ENCODE measurements around the gene MDFIC2. TPM values are rescaled to one million over a fixed set of nuclear protein-coding genes. Genes with fewer than 3 reads are reported as not detected.

The MDFIC2 gene
- total RNA-seq, 2 experiments from 2014 or later, result not detected

DNA sequence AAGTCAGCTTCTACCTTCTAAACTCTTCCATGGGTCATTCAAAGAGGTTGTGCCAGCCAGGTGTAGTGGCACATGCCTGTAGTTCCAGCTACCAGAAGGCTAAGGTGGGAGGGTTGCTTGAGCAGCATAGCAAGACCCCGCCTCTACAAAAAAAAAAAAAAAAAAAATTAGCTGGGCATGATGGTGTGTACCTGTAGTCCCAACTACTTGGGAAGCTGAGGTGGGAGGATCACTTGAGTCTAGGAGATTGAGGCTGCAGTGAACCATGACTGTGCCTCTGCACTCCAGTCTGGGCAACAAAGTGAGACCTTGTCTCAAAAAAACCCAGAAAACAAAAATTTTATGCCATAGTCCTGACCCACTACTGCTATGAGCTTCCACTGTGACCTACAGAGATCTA is 126.8 kb downstream of the MDFIC2 start:
- H3K27ac Mint-ChIP-seq, result no peak overlapping the region
- ATAC-seq (no peak), DNase-seq (no peak)
- H3K9me3 Mint-ChIP-seq (ENCODE audit: low read depth), result no peaks in the 10 kb centered on the region
- H3K27me3 Mint-ChIP-seq, result no peaks in the 10 kb centered on the region
- no peaks in the 10 kb centered on the region for H3K36me3 Mint-ChIP-seq
- no peaks in the 10 kb centered on the region for H3K4me1 Mint-ChIP-seq
- CTCF ChIA-PET, result no interaction called here
- no peak overlapping the region for H3K4me3 Mint-ChIP-seq

DNA sequence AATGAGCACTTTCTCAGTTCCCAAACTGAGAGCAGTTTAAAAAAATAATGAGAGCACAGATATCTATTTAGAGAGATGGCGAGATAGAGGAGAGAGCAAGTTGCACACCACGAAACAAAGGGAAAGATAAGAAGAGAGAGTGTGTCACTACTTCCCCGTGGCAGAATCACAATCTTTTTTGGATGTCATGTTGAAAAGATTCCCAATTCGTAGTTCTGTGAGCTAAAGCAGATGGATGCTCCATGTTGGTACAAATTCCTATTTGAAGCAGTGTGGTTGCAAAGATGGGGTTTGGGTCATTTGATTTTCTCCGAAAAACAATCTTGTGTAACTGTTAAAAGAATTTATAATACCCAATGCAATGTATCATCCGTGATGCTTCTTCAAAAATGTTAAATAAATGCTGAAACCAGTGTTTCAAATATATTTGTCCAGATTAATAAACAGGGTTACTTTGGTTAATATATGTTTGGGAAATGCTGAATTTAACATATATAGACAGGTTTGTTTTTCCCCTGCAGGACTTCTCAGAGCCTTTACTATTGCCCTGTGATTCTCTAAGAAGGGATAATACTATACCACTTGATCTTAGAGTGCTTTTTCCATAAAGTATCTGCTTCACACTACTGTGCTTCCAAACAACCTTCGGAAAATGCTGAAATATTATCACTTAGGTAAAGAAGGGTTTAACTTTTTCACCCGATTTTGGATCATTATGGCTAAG is 128.5 kb downstream of the MDFIC2 start:
- H3K4me3 Mint-ChIP-seq, result no peak overlapping the region
- H3K27me3 Mint-ChIP-seq, result no peaks in the 10 kb centered on the region
- CTCF ChIA-PET, result no interaction called here
- no peaks in the 10 kb centered on the region for H3K36me3 Mint-ChIP-seq
- H3K27ac Mint-ChIP-seq, result no peak overlapping the region
- ATAC-seq (no peak), DNase-seq (no peak)
- no peaks in the 10 kb centered on the region for H3K9me3 Mint-ChIP-seq (ENCODE audit: low read depth)
- H3K4me1 Mint-ChIP-seq, result no peaks in the 10 kb centered on the region

DNA sequence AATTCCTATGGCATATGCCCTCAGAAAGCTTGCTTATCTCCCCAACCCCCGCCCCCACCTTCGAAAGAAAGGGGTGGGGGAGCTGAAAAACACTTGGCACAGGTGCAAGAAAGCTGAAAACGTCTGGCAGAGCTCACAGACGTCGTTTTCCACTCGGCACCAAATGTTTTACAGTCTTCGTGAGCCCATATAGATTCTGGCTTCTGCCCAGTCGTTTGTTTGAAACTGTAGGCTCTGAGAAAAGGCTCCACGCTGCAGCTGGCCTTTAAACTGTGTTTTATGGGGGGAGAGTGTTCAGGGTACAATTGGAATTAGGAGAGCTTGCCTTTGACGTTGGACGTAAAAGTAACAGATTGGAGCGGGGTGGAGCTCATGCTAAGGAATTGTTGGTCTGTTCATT is 130.3 kb downstream of the MDFIC2 start:
- Mint-ChIP-seq H3K27me3 (no peaks in the 10 kb centered on the region), H3K9me3 (ENCODE audit: low read depth) (no peaks in the 10 kb centered on the region), H3K4me1 (no peaks in the 10 kb centered on the region), H3K4me3 (no peak overlapping the region), H3K36me3 (no peaks in the 10 kb centered on the region), H3K27ac (no peak overlapping the region)
- DNase-seq, result no peak
- no peak for ATAC-seq
- CTCF ChIA-PET, result no interaction called here

DNA sequence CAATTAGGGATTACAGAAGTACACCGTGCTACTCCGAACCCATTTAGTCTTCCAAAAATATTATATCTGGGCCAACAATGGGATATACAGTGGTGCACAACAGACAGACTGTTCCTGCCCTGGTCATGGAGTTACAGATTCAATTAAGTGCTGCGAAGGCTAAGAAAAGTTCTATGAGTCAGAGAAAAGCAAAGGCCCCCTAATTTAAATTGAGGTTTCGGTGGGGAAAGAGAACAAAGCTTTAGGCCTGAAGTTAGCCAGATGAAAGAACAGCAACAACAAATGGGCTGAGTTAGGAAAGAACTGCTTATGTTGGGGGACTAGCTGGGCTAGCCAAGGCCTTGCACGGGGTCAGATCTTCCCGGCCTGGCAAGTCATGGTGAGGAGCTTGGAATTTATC is 131.8 kb downstream of the MDFIC2 start:
- no peaks in the 10 kb centered on the region for H3K9me3 Mint-ChIP-seq (ENCODE audit: low read depth)
- ATAC-seq (no peak), DNase-seq (no peak)
- H3K27ac Mint-ChIP-seq, result no peak overlapping the region
- no peaks in the 10 kb centered on the region for H3K27me3 Mint-ChIP-seq
- no peak overlapping the region for H3K4me3 Mint-ChIP-seq
- H3K4me1 Mint-ChIP-seq, result no peaks in the 10 kb centered on the region
- CTCF ChIA-PET, result no interaction called here
- H3K36me3 Mint-ChIP-seq, result no peaks in the 10 kb centered on the region

DNA sequence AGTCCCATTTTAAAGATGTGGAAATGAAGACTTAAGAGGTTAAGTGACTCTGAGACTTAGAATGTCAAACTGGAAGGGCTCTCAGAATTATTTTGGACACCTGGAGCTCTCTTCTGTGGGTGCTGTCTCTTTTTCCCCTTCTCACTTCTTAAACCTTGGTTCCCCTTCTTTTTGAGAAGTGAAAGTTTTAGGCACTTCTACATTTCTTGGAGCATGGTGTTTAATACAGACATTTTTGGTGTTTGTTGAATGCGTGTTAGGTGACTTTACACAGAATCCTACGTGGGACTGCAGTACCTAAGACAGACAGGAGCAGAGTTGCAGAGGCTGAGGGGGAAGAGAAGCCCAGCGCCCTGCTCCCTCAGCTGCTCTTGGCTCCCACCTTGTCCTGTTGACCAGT is 133.3 kb downstream of the MDFIC2 start:
- H3K9me3 Mint-ChIP-seq (ENCODE audit: low read depth), result no peaks in the 10 kb centered on the region
- no peaks in the 10 kb centered on the region for H3K36me3 Mint-ChIP-seq
- H3K4me3 Mint-ChIP-seq, result no peak overlapping the region
- H3K4me1 Mint-ChIP-seq, result no peaks in the 10 kb centered on the region
- no peaks in the 10 kb centered on the region for H3K27me3 Mint-ChIP-seq
- no peak overlapping the region for H3K27ac Mint-ChIP-seq
- DNase-seq, result no peak
- CTCF ChIA-PET, result no interaction called here
- no peak for ATAC-seq

DNA sequence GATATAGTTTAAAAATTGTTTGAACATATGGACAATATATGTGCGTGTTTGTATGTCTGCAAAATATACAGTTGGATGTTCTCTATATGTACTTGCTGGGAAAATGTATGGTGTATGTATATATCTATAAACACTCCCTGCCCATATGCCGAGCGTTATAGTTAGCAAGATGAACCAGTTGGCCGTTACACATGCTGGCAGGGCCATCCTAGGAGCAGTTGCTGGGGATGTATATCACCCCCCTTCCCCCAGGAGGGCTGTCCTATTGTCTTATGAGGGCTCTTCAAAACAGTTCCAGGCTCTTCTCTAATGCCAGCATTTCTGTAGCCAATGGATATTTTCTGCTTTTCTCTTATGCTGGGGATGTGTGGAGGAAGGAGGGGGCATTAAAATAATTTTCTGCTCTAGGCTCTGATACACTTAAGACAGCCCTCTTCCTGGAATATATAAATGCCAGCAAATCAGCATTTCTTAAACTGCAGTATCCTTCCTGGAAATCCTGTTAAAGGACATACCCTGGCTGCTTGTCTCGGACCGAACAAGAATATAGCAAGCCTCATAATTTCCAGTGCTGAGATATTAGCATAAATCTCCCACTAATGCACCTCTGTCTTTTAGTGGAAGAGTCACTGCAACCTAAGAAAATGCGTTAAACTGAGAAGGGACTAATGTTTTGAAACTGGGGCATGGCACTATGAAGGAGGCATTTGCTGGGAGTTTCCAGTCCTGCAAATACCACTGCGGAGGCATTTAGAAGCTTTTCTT is 134.4 kb downstream of the MDFIC2 start:
- DNase-seq, result no peak
- H3K36me3 Mint-ChIP-seq, result no peaks in the 10 kb centered on the region
- no peak overlapping the region for H3K4me3 Mint-ChIP-seq
- no peak overlapping the region for H3K27ac Mint-ChIP-seq
- H3K4me1 Mint-ChIP-seq, result no peaks in the 10 kb centered on the region
- H3K9me3 Mint-ChIP-seq (ENCODE audit: low read depth), result no peaks in the 10 kb centered on the region
- CTCF ChIA-PET, result no interaction called here
- no peak for ATAC-seq
- H3K27me3 Mint-ChIP-seq, result no peaks in the 10 kb centered on the region

DNA sequence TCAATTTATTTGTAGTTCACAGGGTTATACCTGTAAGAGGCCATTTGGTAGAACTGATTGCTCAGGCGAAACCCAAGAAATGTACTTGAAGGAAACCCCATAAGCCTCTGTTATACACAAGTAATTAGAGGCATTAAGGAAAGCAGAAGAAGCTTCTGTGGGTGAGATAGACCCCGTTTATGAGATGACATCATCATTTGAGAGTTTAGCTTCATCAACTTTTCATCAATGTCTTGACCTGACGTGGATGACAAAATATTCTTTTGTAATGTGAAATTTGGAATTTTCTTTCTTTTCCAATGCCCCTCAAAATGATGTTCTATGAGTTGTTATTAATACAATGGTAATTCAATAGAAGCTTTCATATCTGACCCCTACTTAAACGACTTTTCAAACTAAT is 136.2 kb downstream of the MDFIC2 start:
- Mint-ChIP-seq H3K4me1 (no peaks in the 10 kb centered on the region), H3K27me3 (no peaks in the 10 kb centered on the region), H3K27ac (no peak overlapping the region), H3K4me3 (no peak overlapping the region), H3K9me3 (ENCODE audit: low read depth) (no peaks in the 10 kb centered on the region), H3K36me3 (no peaks in the 10 kb centered on the region)
- ATAC-seq (no peak), DNase-seq (no peak)
- CTCF ChIA-PET, result interaction anchor here (1.0 kb wide), 1 partner anchor 45 kb away, joined by 3 read pairs; no protein-coding TSS in a partner anchor

DNA sequence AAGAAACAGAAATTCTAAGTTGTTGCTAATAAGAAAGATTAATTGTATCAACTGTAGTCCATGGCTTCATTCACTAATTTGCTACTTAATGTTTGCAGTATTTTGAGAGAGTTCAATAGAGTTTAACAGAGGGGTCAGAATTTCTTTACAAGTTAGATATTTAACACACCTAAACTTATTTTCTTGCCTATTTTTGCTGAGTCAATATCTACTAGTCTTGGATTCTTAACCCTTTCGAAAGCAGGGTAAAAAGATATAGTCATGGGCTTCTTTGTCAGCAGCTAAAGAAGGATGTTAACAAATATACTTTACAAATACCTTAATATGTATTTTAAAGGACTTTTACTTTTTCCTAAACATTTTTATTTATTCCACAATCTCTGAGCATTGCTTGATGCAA is 155.6 kb downstream of the MDFIC2 start:
- no peaks in the 10 kb centered on the region for H3K36me3 Mint-ChIP-seq
- H3K27me3 Mint-ChIP-seq, result no peaks in the 10 kb centered on the region
- CTCF ChIA-PET, result no interaction called here
- H3K4me1 Mint-ChIP-seq, result no peaks in the 10 kb centered on the region
- H3K4me3 Mint-ChIP-seq, result no peak overlapping the region
- DNase-seq, result no peak
- no peak for ATAC-seq
- no peak overlapping the region for H3K27ac Mint-ChIP-seq
- H3K9me3 Mint-ChIP-seq (ENCODE audit: low read depth), result peaks cover 2% of the 10 kb centered on the region

DNA sequence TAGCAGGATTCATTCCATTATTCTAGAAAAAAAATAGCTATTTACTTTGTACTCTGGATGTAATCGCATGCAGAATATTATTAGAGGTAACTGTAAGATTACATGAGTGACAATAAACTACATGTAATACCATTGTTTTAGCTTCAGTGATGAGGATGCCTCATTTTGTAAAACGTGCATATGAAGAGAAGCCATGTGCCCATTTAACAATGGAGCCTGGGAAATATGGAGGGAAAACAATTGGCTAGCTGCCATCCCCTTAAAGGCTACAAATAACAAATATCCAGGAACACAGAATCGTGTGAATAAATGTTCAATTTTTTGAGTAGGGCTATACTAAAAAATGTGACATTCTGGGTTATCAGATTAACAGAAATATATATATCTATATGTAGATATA is 161.8 kb downstream of the MDFIC2 start:
- no peak overlapping the region for H3K27ac Mint-ChIP-seq
- CTCF ChIA-PET, result no interaction called here
- H3K9me3 Mint-ChIP-seq (ENCODE audit: low read depth), result no peaks in the 10 kb centered on the region
- H3K27me3 Mint-ChIP-seq, result no peaks in the 10 kb centered on the region
- no peak overlapping the region for H3K4me3 Mint-ChIP-seq
- H3K4me1 Mint-ChIP-seq, result no peaks in the 10 kb centered on the region
- no peaks in the 10 kb centered on the region for H3K36me3 Mint-ChIP-seq
- no peak for ATAC-seq
- no peak for DNase-seq

DNA sequence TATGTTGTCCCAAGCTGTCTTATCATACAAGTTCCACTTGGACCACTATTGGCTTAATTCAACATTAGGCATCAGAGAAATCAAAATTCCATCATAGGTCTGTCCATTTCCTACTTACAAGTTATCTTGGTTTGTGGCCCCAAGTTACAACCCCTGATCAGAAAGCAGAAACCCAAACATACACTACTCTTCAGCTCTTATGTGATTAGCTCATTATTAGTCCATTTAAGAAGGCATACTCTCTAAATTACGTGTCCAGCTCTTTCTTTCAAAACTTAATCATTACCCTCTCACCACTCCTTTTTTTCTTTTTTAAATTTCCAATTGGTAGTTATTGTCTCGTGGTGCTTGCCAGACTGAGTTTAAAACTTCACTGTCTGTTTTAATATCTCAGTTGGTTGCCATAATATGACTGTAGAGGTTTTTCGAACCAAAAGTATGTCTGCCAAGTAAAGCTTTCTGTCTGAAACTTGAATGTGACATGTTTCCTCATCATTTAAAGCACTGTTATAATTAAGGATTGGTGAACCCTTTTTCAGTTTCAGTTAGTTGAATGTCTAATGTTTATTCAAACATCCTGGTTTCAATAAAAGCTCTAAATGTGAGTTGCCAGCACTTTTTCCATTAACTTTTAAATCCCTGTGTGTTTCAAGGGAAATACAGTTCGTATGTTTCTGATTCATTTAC is 162.6 kb downstream of the MDFIC2 start:
- ATAC-seq (no peak), DNase-seq (no peak)
- Mint-ChIP-seq H3K4me1 (no peaks in the 10 kb centered on the region), H3K27me3 (no peaks in the 10 kb centered on the region), H3K36me3 (no peaks in the 10 kb centered on the region), H3K9me3 (ENCODE audit: low read depth) (no peaks in the 10 kb centered on the region), H3K27ac (no peak overlapping the region), H3K4me3 (no peak overlapping the region)
- CTCF ChIA-PET, result no interaction called here

All from activated CD8-positive, alpha-beta memory T cell treated with anti-CD3 and anti-CD28 coated beads, Interleukin-2, amount 10 ng/mL, durations not matched to agents 7 days and 5 days (primary cell).